Activated CD4-positive, alpha-beta memory T cell treated with anti-CD3 and anti-CD28 coated beads for 36 hours (primary cell): Measurements from ENCODE around the gene ZKSCAN5. TPM values are rescaled to one million over a fixed set of nuclear protein-coding genes. Genes with fewer than 3 reads are reported as not detected.

Experiments
- CTCF ChIA-PET: fragments of 350-600 bp; sonication (Branson Sonifier 250); formaldehyde crosslinking; loops from one replicate; lab custom pipeline; 2021; ENCODE audit warnings: antibody characterized with exemption, inconsistent platforms; lab: Charles Lee
- POLR2A ChIA-PET: fragments of 350-600 bp; sonication (Branson Sonifier 250); formaldehyde crosslinking; loops from one replicate; lab custom pipeline; 2021; ENCODE audit warnings: antibody characterized with exemption; lab: Charles Lee
- DNase-seq: peaks from one replicate; pipeline ENCODE4 v3.0.0-alpha.2; 2020
- H3K27ac Mint-ChIP-seq: one replicate; pipeline ENCODE4 v1.8.0; 2021; ENCODE audit warnings: mixed read lengths
- H3K27me3 Mint-ChIP-seq: one replicate; pipeline ENCODE4 v1.8.0; 2021; ENCODE audit warnings: mixed read lengths
- H3K36me3 Mint-ChIP-seq: one replicate; pipeline ENCODE4 v1.8.0; 2021; ENCODE audit warnings: mixed read lengths
- H3K4me1 Mint-ChIP-seq: one replicate; pipeline ENCODE4 v1.8.0; 2021; ENCODE audit warnings: low read depth, mixed read lengths
- H3K4me3 Mint-ChIP-seq: one replicate; pipeline ENCODE4 v1.8.0; 2021; ENCODE audit warnings: mild to moderate bottlenecking, mixed read lengths
- H3K9me3 Mint-ChIP-seq: one replicate; pipeline ENCODE4 v1.8.0; 2021; ENCODE audit warnings: mixed read lengths
- intact Hi-C: fragments of 100-400 bp; cut with micrococcal nuclease; formaldehyde crosslinking; loops from one replicate; pipeline ENCODE4 v1.15.1; 2023
- total RNA-seq, 2 experiments: library from RNA; stranded (reverse); gene quantifications; one replicate each; pipeline ENCODE4 v1.2.3, GENCODE V29; 2021

Gene ZKSCAN5
- total RNA-seq: 1 to 10 TPM; 7.6 to 7.7 TPM

DNA sequence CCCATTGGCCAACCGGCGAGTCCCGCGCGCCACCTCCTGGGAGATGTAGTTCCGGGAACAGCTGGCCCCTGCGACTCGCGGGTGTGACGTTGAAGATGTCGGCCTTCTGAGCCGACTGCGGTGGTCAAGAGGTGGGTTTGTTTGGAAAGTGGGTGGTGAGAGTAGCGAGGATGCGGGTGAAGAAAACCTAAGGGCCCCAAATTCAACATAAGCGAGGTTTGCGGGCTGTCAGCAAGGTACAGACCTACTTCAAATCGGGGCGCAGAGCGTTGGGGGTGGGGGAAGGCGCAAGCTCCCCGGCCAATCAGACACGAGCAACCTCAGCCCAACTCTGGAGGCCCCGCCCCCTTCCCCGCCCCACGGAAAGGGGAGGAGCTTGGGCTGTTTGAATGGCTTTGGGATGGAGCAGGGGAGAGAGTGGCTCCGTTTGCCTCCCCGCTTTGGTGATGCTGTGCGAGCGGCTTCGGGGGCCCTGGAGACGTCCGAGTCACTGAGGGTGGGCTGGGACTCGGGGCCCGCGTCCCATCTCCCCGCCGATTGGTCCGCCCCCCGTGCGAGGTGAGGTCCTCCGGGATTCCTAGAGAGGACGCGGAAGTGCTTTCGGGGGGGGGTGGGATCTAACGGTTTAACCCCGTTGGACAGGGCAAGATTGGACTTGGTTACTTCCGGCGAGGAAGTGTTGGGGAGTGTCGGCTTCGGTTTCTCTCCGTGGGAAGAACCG lies at the start of gene ZKSCAN5:
Gene ZKSCAN5, plus strand, starts transcription at position 60 of the 721 bp plus-strand sequence. CDS start 1,383 bp downstream, outside the sequence.
- Mint-ChIP-seq H3K4me3 (peak within 1 kb of the TSS; percentile 96), H3K9me3 (no peaks in the 10 kb centered on the region), H3K27ac (peak within 1 kb of the TSS; percentile 98), H3K27me3 (no peaks in the 10 kb centered on the region), H3K4me1 (peaks cover 21% of the 10 kb centered on the region), H3K36me3 (peaks cover 8% of the 10 kb centered on the region)
- ChIA-PET POLR2A (interaction anchor here (0.6 to 2.0 kb wide), 8 partner anchors 29 to 415 kb away, joined by 3 to 10 read pairs (median 4); partner anchors contain the start of genes ATP5MF, TRIM4 and ZNF655), CTCF (interaction anchor here (1.2 to 1.7 kb wide), 2 partner anchors 20 to 98 kb away, joined by 3 to 4 read pairs; no protein-coding TSS in a partner anchor)
- intact Hi-C loops: loop anchor here (1.0 to 10.0 kb wide), 6 partner anchors 32 to 1748 kb away; partner anchors contain the start of genes COPS6, CPSF4, PTCD1 and ZNF3
- DNase-seq: peak; percentile 98

DNA sequence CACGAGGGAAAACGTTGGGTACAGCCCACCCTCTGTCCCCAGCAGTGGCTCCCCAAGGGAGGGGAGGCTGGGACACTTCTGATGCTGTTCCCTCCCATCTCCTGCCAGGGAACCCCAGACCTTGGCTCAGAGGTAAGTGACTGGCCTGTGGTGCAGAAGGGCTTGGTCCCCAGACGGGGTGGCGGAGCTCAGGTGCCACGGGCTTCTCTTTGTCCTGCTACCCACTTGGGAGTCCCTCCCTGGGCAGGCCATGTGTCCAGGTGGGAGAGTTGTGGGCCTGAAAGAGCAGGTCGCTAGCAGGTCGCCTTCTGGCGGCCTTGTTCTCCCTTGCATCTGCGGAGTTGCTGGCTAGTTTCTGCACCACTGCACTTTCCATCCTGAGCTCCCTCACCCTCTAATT lies 48.6 kb upstream of the ZKSCAN5 start:
- ChIA-PET CTCF (no interaction called here), POLR2A (interaction anchor here (1.6 kb wide), 1 partner anchor 9 kb away, joined by 5 read pairs; no protein-coding TSS in a partner anchor)
- H3K9me3 Mint-ChIP-seq: no peaks in the 10 kb centered on the region

DNA sequence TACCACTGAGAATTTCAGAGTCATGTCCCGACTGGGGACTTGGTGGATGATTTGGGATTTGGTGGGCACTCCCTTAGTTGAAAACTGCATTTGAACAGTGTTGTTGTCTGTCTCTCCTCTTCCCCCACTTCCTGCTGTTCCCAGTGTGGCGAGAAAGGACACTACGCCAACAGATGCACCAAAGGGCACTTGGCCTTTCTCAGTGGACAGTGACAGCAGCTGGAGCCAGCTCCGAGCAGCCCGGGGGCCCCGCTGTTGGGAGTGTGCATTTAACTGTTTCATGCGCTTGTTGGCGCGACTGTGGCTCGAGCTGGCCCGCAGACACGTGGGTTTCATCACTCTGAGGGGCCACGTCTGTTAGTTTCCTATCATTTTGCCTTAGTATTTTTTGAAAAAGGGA lies 48.2 kb upstream of the ZKSCAN5 start:
- ChIA-PET POLR2A (interaction anchor here (1.6 kb wide), 1 partner anchor 9 kb away, joined by 5 read pairs; no protein-coding TSS in a partner anchor), CTCF (no interaction called here)
- no peak overlapping the region for H3K27ac Mint-ChIP-seq

More for the DNA sequence above, 48.6 kb upstream of the ZKSCAN5 start:
- Mint-ChIP-seq H3K4me3 (no peak overlapping the region), H3K36me3 (peaks cover 32% of the 10 kb centered on the region), H3K27ac (no peak overlapping the region), H3K27me3 (no peaks in the 10 kb centered on the region), H3K4me1 (peaks cover 17% of the 10 kb centered on the region)
- intact Hi-C loops: no loop called here
- no peak for DNase-seq

DNA sequence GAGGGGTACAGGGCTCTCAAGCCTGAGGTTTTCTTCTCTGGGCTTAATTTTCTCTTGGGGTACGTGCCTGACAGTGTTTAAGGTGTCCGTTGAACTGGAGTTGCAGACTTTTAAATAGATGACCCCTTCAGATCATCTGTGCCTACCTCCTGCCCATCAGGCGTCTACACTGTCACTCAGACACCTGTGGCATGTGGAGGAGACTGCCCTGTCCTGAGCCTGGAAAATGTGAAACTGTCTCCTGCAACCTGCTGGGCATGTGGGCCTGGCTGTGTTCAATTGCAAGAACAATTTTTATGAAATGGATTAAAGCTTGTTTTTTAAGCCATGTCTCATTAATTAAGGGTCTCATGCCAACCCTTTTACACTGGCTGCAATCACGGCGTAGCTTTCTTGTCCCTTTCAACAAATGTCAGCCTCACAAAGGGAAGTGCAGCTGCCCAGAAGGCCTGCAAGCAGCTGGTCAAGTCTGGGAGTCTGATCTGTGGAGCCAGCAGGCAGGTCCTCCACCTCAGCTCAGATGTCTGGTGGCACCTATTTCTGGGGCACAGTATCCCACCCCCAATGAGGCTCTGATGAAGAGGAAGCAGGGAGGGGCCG lies 47.3 kb upstream of the ZKSCAN5 start:
- Mint-ChIP-seq H3K27me3 (no peaks in the 10 kb centered on the region), H3K9me3 (no peaks in the 10 kb centered on the region), H3K36me3 (peaks cover 31% of the 10 kb centered on the region), H3K4me3 (no peak overlapping the region), H3K4me1 (peaks cover 21% of the 10 kb centered on the region), H3K27ac (no peak overlapping the region)
- no peak for DNase-seq
- ChIA-PET CTCF (no interaction called here), POLR2A (no interaction called here)
- intact Hi-C loops: no loop called here

More for the DNA sequence above, 48.2 kb upstream of the ZKSCAN5 start:
- no peak for DNase-seq
- Mint-ChIP-seq H3K27me3 (no peaks in the 10 kb centered on the region), H3K4me1 (peaks cover 20% of the 10 kb centered on the region), H3K4me3 (no peak overlapping the region), H3K36me3 (peaks cover 29% of the 10 kb centered on the region), H3K9me3 (no peaks in the 10 kb centered on the region)
- intact Hi-C loops: no loop called here

DNA sequence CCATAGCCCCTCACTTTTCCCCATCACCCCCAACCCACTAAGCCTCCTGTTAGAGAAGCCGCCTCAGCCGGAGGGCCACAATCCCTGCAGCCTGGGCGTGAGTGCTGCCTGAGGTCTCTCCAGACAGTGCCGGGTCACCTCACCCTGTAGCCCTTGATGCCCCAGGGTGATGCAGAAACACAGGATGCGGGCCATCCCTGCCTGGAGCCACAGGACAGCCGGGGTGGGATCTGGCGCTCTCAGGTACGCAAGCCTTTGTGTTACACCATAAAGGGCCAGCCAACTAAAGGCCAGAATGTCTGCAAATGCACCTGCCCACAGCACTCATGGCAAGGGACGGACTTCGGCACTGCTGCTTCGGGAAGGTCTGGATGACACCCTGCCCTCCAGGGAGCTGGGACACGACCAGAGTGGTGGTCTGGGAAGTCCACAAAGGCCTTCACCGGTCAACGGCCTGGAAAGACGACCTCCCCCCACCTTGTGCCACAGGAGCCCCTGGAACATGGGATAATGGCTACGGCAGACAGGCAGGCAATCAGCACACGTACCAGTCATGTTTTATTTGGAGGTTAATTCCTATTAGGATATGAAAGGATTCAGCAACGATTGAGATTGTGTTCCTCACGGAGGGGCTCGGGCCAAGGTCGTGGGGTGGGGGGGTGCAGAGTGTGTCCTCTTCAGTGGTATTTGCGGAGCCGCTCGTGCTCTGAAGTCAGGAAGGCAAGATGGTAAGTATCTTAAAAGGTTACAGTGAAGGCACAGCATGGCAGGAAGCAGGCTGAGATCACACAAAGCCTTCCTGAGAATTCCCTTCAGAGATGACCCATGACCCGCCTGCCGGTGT lies 46.6 kb upstream of the ZKSCAN5 start:
- H3K27me3 Mint-ChIP-seq: no peaks in the 10 kb centered on the region
- H3K27ac Mint-ChIP-seq: no peak overlapping the region
- no peak overlapping the region for H3K4me3 Mint-ChIP-seq
- DNase-seq: no peak
- no peaks in the 10 kb centered on the region for H3K9me3 Mint-ChIP-seq
- ChIA-PET POLR2A (no interaction called here), CTCF (no interaction called here)
- intact Hi-C loops: no loop called here
- H3K36me3 Mint-ChIP-seq: peaks cover 34% of the 10 kb centered on the region
- peaks cover 24% of the 10 kb centered on the region for H3K4me1 Mint-ChIP-seq

DNA sequence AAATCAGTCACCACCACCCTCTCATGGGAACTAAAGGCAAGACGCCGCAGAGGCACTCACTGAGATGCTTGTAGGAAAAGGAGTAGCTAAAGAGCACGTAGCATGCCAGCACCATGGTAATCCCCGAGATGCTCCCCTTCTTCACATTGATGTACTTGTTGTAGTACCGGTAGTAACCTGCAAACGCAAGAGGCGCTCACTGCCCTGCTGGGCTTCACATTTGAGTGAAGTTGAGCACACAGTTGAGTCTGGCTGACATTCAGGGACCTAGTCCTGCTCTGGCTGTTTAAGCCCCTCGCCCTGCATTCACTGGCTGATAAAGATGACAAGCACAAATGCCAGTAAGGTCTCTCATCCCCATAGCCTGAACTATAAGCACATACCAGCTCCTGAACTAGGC lies 45.4 kb upstream of the ZKSCAN5 start:
- peaks cover 37% of the 10 kb centered on the region for H3K36me3 Mint-ChIP-seq
- no peak overlapping the region for H3K4me3 Mint-ChIP-seq
- CTCF ChIA-PET: interaction anchor here (0.6 kb wide), 2 partner anchors 223 to 445 kb away, joined by 3 read pairs; no protein-coding TSS in a partner anchor
- POLR2A ChIA-PET: interaction anchor here (1.6 kb wide), 1 partner anchor 9 kb away, joined by 4 read pairs; no protein-coding TSS in a partner anchor
- intact Hi-C loops: no loop called here
- H3K27ac Mint-ChIP-seq: no peak overlapping the region
- no peaks in the 10 kb centered on the region for H3K27me3 Mint-ChIP-seq
- peak; percentile 47 for DNase-seq
- H3K4me1 Mint-ChIP-seq: peaks cover 31% of the 10 kb centered on the region
- H3K9me3 Mint-ChIP-seq: no peaks in the 10 kb centered on the region

DNA sequence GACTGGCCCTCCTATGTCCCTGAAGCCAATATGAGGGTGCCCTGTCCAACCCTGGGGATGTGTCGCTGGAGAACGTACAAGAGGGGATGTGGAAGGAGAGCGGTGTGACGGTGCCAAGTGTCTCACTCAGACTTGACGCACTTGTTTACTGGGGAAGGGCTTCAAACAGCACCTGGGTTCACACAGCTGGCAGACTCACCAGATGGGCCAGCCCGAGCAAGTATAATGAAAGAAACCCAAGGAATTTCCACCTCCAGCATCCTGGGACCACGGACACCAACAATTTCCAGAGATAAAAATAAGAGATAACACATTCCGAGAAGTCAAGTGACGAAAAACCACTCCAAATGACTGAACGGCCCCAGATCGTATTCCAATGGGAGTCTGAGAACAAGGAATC lies 43.8 kb upstream of the ZKSCAN5 start:
- H3K9me3 Mint-ChIP-seq: no peaks in the 10 kb centered on the region
- H3K27me3 Mint-ChIP-seq: no peaks in the 10 kb centered on the region
- no peak for DNase-seq
- ChIA-PET POLR2A (no interaction called here), CTCF (interaction anchor here (0.6 kb wide), 1 partner anchor 426 kb away, joined by 3 read pairs; no protein-coding TSS in a partner anchor)
- H3K36me3 Mint-ChIP-seq: peaks cover 38% of the 10 kb centered on the region
- peaks cover 43% of the 10 kb centered on the region for H3K4me1 Mint-ChIP-seq
- no peak overlapping the region for H3K27ac Mint-ChIP-seq
- H3K4me3 Mint-ChIP-seq: no peak overlapping the region
- intact Hi-C loops: no loop called here

DNA sequence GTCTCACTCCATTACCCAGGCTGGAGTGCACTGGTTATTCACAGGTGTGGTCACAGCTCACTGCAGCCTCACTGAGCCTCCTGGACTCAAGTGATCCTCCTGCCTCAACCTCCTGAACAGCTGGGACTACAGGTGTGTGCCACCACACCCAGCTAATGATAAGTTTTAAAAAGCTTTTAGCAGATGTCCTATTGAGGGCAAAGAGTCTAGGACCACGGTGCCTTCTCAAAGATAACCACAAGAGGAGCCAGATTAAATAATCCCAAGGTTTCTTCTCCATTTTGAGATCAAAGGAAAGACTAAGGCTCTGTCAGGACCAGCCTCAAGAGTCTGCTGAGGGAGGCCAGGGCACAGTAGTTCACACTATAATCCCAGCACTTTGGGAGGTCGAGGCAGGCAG lies 43.2 kb upstream of the ZKSCAN5 start:
- peaks cover 38% of the 10 kb centered on the region for H3K36me3 Mint-ChIP-seq
- peaks cover 45% of the 10 kb centered on the region for H3K4me1 Mint-ChIP-seq
- ChIA-PET CTCF (no interaction called here), POLR2A (no interaction called here)
- intact Hi-C loops: no loop called here
- no peaks in the 10 kb centered on the region for H3K9me3 Mint-ChIP-seq
- DNase-seq: no peak
- no peaks in the 10 kb centered on the region for H3K27me3 Mint-ChIP-seq
- no peak overlapping the region for H3K27ac Mint-ChIP-seq
- H3K4me3 Mint-ChIP-seq: no peak overlapping the region

DNA sequence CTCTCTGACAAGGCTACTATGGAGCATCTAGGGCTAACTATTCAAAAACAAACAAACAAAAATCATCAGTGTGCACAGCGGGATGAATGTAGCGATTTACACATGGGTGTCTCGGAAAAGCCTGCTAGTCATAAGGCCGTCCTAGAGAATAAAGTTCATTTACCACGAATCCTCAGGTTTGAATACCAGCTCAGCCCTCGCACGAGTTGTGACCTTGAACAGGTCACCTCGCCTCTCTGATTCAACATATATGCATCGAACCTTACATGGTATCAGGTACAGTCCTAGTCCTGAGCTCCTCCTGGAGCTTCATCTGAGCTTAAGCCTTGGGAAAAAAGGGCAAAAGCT lies 39.1 kb upstream of the ZKSCAN5 start:
- intact Hi-C loops: no loop called here
- H3K27ac Mint-ChIP-seq: peak overlapping the region; percentile 74
- DNase-seq: peak; percentile 17
- H3K36me3 Mint-ChIP-seq: peaks cover 21% of the 10 kb centered on the region
- H3K4me1 Mint-ChIP-seq: peaks cover 33% of the 10 kb centered on the region
- H3K4me3 Mint-ChIP-seq: peak overlapping the region; percentile 79
- POLR2A ChIA-PET: interaction anchor here (0.7 to 1.5 kb wide), 4 partner anchors 10 to 57 kb away, joined by 3 to 8 read pairs (median 4); partner anchors contain the start of genes BUD31, CPSF4, PDAP1 and PTCD1
- CTCF ChIA-PET: interaction anchor here (0.6 kb wide), 1 partner anchor 592 kb away, joined by 4 read pairs; no protein-coding TSS in a partner anchor
- H3K27me3 Mint-ChIP-seq: no peaks in the 10 kb centered on the region
- no peaks in the 10 kb centered on the region for H3K9me3 Mint-ChIP-seq

DNA sequence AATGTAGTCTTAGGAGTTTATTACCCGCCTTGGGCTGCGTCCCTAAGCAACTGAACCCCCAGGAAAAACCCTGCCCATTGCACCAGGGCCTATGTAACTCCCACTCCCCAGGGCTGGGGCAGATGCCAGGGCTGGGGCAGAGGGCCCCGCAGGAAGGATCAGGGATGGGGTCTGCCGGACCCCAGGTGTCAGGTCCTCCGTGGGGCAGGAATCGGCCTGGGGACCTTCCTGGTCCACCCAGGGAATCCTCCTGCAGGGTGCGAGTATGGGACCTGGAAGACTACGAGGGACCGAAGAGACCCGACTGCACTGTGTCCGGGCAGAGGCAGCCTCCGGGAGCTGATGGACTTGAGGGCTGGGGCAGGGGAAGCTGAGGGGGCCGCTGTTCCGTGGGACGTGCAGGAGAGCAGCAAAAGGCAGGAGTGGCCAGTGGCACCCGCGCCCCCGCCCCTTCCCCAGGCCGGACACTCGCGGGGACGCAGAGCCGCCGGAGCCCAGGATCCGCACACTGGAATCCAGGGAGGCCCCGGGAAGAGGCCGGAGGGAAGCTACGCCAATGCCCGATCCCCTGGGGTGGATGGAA lies 36.0 kb upstream of the ZKSCAN5 start:
- intact Hi-C loops: no loop called here
- no peaks in the 10 kb centered on the region for H3K27me3 Mint-ChIP-seq
- peaks cover 10% of the 10 kb centered on the region for H3K36me3 Mint-ChIP-seq
- CTCF ChIA-PET: no interaction called here
- H3K27ac Mint-ChIP-seq: peak overlapping the region; percentile 13
- POLR2A ChIA-PET: no interaction called here
- H3K4me1 Mint-ChIP-seq: peaks cover 31% of the 10 kb centered on the region
- no peak overlapping the region for H3K4me3 Mint-ChIP-seq
- no peak for DNase-seq
- H3K9me3 Mint-ChIP-seq: no peaks in the 10 kb centered on the region

DNA sequence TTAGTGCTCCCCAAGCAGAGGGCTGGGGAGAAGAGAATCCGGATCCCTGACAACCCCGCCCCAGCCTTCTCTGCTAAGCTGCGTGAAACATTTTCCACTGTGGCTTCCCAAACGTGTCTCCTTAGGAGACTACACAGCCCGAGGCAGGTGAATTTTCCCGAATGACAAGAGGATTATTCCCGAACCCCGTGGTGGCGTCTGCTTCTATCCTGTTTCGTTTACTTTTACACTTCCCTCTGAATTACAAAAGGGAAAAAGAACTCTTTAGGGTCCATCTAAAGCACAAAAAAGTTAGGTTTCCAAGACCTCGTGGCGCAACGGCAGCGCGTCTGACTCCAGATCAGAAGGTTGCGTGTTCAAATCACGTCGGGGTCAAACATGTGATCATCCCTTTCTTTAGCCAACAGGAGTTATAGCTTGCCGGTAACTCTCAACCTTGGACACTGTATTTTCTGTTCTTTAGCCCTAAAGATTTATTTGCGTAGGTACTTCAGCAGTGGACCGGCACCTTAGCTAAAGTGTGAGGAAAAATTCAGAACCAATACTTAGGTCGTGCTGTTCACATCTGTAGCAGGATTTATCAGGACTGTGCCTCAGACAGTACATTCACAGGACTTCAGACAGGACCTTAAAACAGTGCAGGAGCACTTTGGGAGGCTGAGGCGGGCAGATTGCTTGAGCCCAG lies 34.9 kb upstream of the ZKSCAN5 start:
- POLR2A ChIA-PET: interaction anchor here (0.6 kb wide), 1 partner anchor 53 kb away, joined by 3 read pairs; no protein-coding TSS in a partner anchor
- DNase-seq: no peak
- peaks cover 5% of the 10 kb centered on the region for H3K36me3 Mint-ChIP-seq
- no peaks in the 10 kb centered on the region for H3K9me3 Mint-ChIP-seq
- no peak overlapping the region for H3K27ac Mint-ChIP-seq
- intact Hi-C loops: loop anchor here (10.0 kb wide), 1 partner anchor 445 kb away; the partner anchor contains the start of gene TRIM4
- CTCF ChIA-PET: no interaction called here
- H3K4me3 Mint-ChIP-seq: no peak overlapping the region
- no peaks in the 10 kb centered on the region for H3K27me3 Mint-ChIP-seq
- H3K4me1 Mint-ChIP-seq: peaks cover 30% of the 10 kb centered on the region
